Measurements from ENCODE around the gene NHS. TPM values are rescaled to one million over a fixed set of nuclear protein-coding genes. Genes with fewer than 3 reads are reported as not detected.
A peak's percentile ranks its signal among the peaks of the same experiment; 100 is the strongest.

NHS gene
- total RNA-seq, 1 donor, result 10.5 TPM

GRCh38 chrX:17359500-17359899 is 15.5 kb upstream of the NHS start:
- H3K36me3 ChIP-seq (ENCODE audit: insufficient read depth, low read length), result no peaks in the 10 kb centered on the region
- no peaks in the 10 kb centered on the region for H3K4me1 ChIP-seq (ENCODE audit: insufficient read depth, low read length)
- peak overlapping the region; percentile 51 for H3K4me2 ChIP-seq (ENCODE audit: insufficient read depth, low read length)
- no peaks in the 10 kb centered on the region for H3K27me3 ChIP-seq (ENCODE audit: insufficient read depth, low read length)
- H3K27ac ChIP-seq (ENCODE audit: low read depth, low read length), result no peak overlapping the region
- H3K4me3 ChIP-seq (ENCODE audit: insufficient read depth, low read length), result no peak overlapping the region
- no peaks in the 10 kb centered on the region for H3K79me2 ChIP-seq (ENCODE audit: insufficient read depth, low read length)
- TF ChIP-seq CTCF (IDR thresholded peaks at IDR 0.05; ENCODE audit: extremely low read depth, low read depth, low read length), result no peak
- no peaks in the 10 kb centered on the region for H3K9me3 ChIP-seq (ENCODE audit: low read depth, low read length)
- no peak overlapping the region for H2AFZ ChIP-seq (ENCODE audit: low read length)
- no peak for DNase-seq (ENCODE audit: insufficient read length, low spot score, missing footprints)
- H4K20me1 ChIP-seq (ENCODE audit: insufficient read depth, low read length), result no peaks in the 10 kb centered on the region

- Histone ChIP-seq H3K4me2 (ENCODE audit: insufficient read depth, low read length) (no peak overlapping the region), H2AFZ (ENCODE audit: low read length) (no peak overlapping the region), H3K4me3 (ENCODE audit: insufficient read depth, low read length) (no peak overlapping the region), H3K27ac (ENCODE audit: low read depth, low read length) (no peak overlapping the region), H4K20me1 (ENCODE audit: insufficient read depth, low read length) (no peaks in the 10 kb centered on the region), H3K36me3 (ENCODE audit: insufficient read depth, low read length) (no peaks in the 10 kb centered on the region), H3K9me3 (ENCODE audit: low read depth, low read length) (no peaks in the 10 kb centered on the region), H3K79me2 (ENCODE audit: insufficient read depth, low read length) (no peaks in the 10 kb centered on the region), H3K27me3 (ENCODE audit: insufficient read depth, low read length) (no peaks in the 10 kb centered on the region), H3K4me1 (ENCODE audit: insufficient read depth, low read length) (no peaks in the 10 kb centered on the region)
- DNase-seq (ENCODE audit: insufficient read length, low spot score, missing footprints), result no peak
- peak; percentile 29 for TF ChIP-seq CTCF (IDR thresholded peaks at IDR 0.05; ENCODE audit: extremely low read depth, low read depth, low read length)
Measured at GRCh38 chrX:17361620-17362019, 13.4 kb upstream of the NHS start.

GRCh38 chrX:17368002-17368401 is 7.0 kb upstream of the NHS start:
- Histone ChIP-seq H3K4me1 (ENCODE audit: insufficient read depth, low read length) (no peaks in the 10 kb centered on the region), H3K36me3 (ENCODE audit: insufficient read depth, low read length) (no peaks in the 10 kb centered on the region), H3K79me2 (ENCODE audit: insufficient read depth, low read length) (no peaks in the 10 kb centered on the region), H4K20me1 (ENCODE audit: insufficient read depth, low read length) (no peaks in the 10 kb centered on the region), H2AFZ (ENCODE audit: low read length) (no peak overlapping the region), H3K4me2 (ENCODE audit: insufficient read depth, low read length) (no peak overlapping the region), H3K27ac (ENCODE audit: low read depth, low read length) (no peak overlapping the region), H3K27me3 (ENCODE audit: insufficient read depth, low read length) (peaks cover 2% of the 10 kb centered on the region), H3K4me3 (ENCODE audit: insufficient read depth, low read length) (no peak overlapping the region), H3K9me3 (ENCODE audit: low read depth, low read length) (no peaks in the 10 kb centered on the region)
- TF ChIP-seq CTCF (IDR thresholded peaks at IDR 0.05; ENCODE audit: extremely low read depth, low read depth, low read length), result no peak
- no peak for DNase-seq (ENCODE audit: insufficient read length, low spot score, missing footprints)

DNA sequence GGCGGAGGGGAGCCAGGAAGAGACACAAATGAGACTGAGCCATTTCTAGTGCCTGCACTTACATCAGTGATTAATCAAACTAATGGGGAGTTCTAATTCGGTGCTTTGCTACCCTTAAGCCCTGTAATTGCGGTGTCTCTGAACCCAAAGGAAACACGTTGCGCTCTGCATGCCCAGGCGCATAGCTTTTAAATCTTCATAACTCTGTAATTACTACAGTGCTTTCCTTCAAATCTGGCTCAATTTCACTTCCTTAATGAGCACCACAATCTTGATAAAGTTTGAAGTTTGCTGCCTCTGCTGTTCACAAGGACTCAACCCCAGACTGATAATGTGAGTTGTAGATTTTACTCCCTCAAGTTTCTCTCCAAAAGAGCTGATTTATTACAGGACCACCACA is 5.7 kb upstream of the NHS start:
- Histone ChIP-seq H3K79me2 (ENCODE audit: insufficient read depth, low read length) (no peaks in the 10 kb centered on the region), H3K4me3 (ENCODE audit: insufficient read depth, low read length) (no peak overlapping the region), H4K20me1 (ENCODE audit: insufficient read depth, low read length) (no peaks in the 10 kb centered on the region), H3K27ac (ENCODE audit: low read depth, low read length) (no peak overlapping the region), H3K4me1 (ENCODE audit: insufficient read depth, low read length) (no peaks in the 10 kb centered on the region), H3K4me2 (ENCODE audit: insufficient read depth, low read length) (no peak overlapping the region), H3K27me3 (ENCODE audit: insufficient read depth, low read length) (peaks cover 2% of the 10 kb centered on the region), H3K36me3 (ENCODE audit: insufficient read depth, low read length) (no peaks in the 10 kb centered on the region), H2AFZ (ENCODE audit: low read length) (no peak overlapping the region), H3K9me3 (ENCODE audit: low read depth, low read length) (no peaks in the 10 kb centered on the region)
- TF ChIP-seq CTCF (IDR thresholded peaks at IDR 0.05; ENCODE audit: extremely low read depth, low read depth, low read length), result no peak
- DNase-seq (ENCODE audit: insufficient read length, low spot score, missing footprints), result no peak

Measured in osteoblast (primary cell).